Esophagus (tissue), 2 donors: ENCODE measurements around the gene NRG2. TPM values are rescaled to one million over a fixed set of nuclear protein-coding genes. Genes with fewer than 3 reads are reported as not detected.

ENCODE experiments used
- H3K27ac ChIP-seq, 2 donors: one replicate each; pipeline ENCODE4 v1.5.1; 2013; ENCODE audit warnings: low read depth in 2 of 2, mild to moderate bottlenecking in 2 of 2, inconsistent platforms in 1 of 2, low read length in 1 of 2, moderate library complexity in 1 of 2
- H3K27me3 ChIP-seq, 2 donors: one replicate each; pipeline ENCODE4 v1.6.1; 2013; ENCODE audit warnings: low read length in 2 of 2, control low read depth in 1 of 2, mild to moderate bottlenecking in 1 of 2; ENCODE audit not compliant: insufficient read depth in 2 of 2, control insufficient read depth in 1 of 2
- H3K36me3 ChIP-seq, 2 donors: one replicate each; pipeline ENCODE4 v1.6.1; 2013; ENCODE audit warnings: low read length in 1 of 2; ENCODE audit not compliant: control insufficient read depth in 2 of 2, insufficient read depth in 2 of 2
- H3K4me1 ChIP-seq, 2 donors: one replicate each; pipeline ENCODE4 v1.6.1; 2013; ENCODE audit warnings: low read length in 1 of 2; ENCODE audit not compliant: control insufficient read depth in 2 of 2, insufficient read depth in 2 of 2
- H3K4me3 ChIP-seq, 2 donors: one replicate each; pipeline ENCODE4 v1.5.1; 2013; ENCODE audit warnings: low read length in 2 of 2, mild to moderate bottlenecking in 2 of 2, low read depth in 1 of 2, moderate library complexity in 1 of 2
- H3K9me3 ChIP-seq, 2 donors: one replicate each; pipeline ENCODE4 v1.6.1; 2013; ENCODE audit warnings: mild to moderate bottlenecking in 2 of 2, low read depth in 1 of 2, low read length in 1 of 2, moderate library complexity in 1 of 2; ENCODE audit not compliant: control insufficient read depth in 2 of 2, insufficient read depth in 1 of 2
- WGBS, 2 donors: extraction: QIAGEN DNeasy Blood & Tissue Kit; methylation state at CpG; one replicate each; pipeline ENCODE4 v1.1.7; 2013; 5-methylcytosine and 5-hydroxymethylcytosine counted together
- polyA plus RNA-seq, 2 donors: library from polyadenylated mRNA; stranded (reverse); fragments of 200-250 nt; gene quantifications; one replicate each; pipeline ENCODE4 v1.2.3, GENCODE V29; 2013
- donor health status: healthy with polysubstance abuse.
- donor health status: Bipolar disorder and iron deficiency.

The NRG2 gene
- polyA plus RNA-seq, 2 donors: 1.7 to 1.8 TPM

DNA sequence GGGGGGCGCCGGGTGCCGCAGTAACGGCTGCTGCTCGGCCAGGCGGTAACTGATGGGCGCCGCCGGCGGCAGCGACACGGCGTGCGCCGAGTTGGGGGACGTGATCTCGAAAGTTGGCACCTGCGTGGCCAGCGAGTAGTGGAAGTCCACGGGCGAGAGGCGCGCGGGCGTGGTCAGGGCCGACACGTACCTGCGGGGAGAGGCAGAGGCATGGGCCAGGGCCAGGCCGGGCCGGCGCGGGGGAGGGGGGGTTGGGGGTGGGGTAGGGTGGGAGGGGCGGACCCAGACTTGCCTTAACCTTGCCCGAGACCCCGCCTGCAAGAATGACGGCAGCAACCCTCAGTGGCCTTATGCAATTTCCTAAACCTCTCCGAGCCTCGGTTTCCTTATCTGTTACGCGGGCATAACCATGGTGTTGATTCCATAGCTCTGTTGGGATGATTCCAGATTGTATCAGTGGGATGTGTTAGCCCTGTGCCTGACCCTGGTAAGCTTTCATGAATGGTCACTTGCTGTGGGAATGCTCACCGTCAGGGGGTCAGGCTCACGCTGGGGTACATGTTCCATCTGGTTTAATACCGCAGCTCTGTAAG is 194.5 kb downstream of the NRG2 start:
- Histone ChIP-seq H3K27me3 (no peaks in the 10 kb centered on the region), H3K27ac (peak overlapping the region; percentile 27 to 34), H3K9me3 (no peaks in the 10 kb centered on the region), H3K4me3 (peak overlapping the region; percentile 35 to 39), H3K4me1 (no peaks in the 10 kb centered on the region), H3K36me3 (peaks cover 0 to 2% of the 10 kb centered on the region in 2 donors)
- WGBS, 2 donors: 39 to 43% methylated on average over 25 to 43 of the region's 43 CpGs

DNA sequence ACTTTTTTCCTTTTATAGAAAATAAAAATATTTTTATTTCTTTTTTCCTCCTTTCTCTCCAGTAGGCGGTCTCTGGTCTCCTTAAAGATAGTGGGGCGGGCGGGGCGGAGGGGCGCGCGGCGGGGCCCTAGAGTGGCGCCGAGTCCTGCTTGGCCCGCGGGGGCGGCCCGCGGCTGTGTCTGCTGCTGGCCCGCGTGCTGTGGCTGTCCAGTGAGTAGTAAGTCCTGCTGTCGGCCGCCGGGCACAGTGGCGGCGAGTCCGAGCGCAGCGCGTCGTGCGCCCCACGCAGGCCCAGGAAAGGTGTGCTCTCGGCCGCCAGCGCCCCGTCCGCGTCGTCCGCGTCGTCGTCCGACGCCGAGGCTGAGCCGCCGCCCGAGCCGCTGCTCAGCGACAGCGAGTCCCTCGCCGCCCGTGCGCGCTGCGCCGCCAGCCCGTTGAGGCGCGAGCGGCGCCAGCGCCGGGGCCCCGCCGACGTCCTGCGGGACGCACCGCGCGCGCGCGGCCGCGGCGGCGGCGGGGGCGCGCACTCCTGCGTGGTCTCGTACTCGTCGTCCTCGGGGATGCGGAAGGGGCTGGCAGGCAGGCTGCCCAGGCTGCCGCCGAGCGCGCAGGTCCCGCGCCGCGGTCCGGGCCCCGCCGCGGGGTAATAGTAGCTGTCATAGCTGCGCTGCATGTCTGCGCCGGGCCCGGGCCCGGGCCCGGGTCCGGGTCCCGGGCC is 195.2 kb downstream of the NRG2 start:
- Histone ChIP-seq H3K4me1 (no peaks in the 10 kb centered on the region), H3K27me3 (no peaks in the 10 kb centered on the region), H3K4me3 (peak overlapping the region; percentile 35 to 39), H3K9me3 (no peaks in the 10 kb centered on the region), H3K27ac (peak overlapping the region; percentile 27), H3K36me3 (peaks cover 0 to under 1% of the 10 kb centered on the region in 2 donors)
- 31 to 37% methylated on average over 96 to 107 of the region's 107 CpGs for WGBS, 2 donors

DNA sequence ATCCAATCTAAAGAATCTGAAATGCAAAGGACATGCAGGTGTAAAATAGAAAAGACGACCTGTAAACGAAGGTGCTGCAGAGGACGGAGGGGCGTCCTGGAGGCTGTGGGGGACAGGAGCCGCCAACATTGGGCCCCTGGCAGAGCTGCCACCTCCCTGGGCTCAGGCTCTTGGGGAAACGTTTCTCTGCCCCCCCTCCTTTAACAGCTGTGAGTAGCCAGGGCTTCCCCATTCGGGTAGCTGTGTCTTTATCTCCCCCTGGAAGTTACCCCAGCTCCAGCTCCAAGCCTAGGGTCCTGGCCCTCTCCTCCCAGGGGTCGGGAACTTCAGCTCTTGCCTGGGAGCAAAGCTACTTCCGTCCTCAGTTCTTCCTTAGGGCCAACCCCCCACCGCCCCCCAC is 196.0 kb downstream of the NRG2 start:
- H3K36me3 ChIP-seq: no peaks in the 10 kb centered on the region
- no peaks in the 10 kb centered on the region for H3K9me3 ChIP-seq
- H3K4me3 ChIP-seq: no peak overlapping the region
- no peak overlapping the region for H3K27ac ChIP-seq
- H3K4me1 ChIP-seq: no peaks in the 10 kb centered on the region
- no peaks in the 10 kb centered on the region for H3K27me3 ChIP-seq
- 57 to 58% methylated on average over 10 of the region's 10 CpGs for WGBS, 2 donors

DNA sequence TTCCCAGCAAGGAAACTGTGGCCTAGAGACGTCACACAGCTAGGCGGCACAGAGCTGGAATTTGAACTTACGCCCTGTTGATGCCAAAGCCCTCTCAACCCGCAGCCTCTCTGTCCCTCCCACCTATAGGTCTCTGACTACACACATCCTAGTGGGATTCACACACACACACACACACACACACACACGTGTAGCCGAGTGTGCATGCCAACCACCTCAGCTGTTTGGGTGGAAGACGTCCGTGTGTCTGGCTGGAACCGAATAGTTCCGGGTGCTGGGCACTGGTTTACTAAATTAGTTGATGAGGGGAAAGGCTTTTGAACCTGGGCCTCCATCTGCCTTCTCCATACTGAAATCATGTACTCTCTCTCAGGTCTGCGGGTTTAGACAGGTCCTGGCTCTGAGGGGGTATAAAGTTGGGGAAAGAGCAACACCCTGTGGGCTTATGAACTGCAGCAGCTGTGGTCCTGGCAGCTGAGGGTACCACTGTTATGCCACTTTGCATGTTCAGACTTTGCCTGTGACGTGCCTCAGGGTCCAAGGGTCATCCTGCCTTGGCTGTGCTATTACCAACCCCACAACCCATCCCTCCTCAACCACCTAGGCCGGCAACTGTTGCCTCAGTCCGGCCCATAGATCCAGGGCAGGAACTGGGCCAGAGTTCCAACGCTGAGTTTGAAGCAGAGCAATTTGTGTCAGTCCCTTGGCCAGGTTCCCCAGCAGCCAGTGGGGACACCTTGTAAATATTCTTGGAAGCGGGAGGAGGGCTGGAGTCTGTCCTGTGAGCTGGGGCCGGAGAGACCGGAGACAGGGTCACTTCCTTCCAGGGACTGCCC is 197.0 kb downstream of the NRG2 start:
- Histone ChIP-seq H3K36me3 (no peaks in the 10 kb centered on the region), H3K27me3 (no peaks in the 10 kb centered on the region), H3K9me3 (no peaks in the 10 kb centered on the region), H3K4me3 (no peak overlapping the region), H3K27ac (no peak overlapping the region), H3K4me1 (no peaks in the 10 kb centered on the region)
- WGBS, 2 donors: 51 to 53% methylated on average over 18 of the region's 18 CpGs

DNA sequence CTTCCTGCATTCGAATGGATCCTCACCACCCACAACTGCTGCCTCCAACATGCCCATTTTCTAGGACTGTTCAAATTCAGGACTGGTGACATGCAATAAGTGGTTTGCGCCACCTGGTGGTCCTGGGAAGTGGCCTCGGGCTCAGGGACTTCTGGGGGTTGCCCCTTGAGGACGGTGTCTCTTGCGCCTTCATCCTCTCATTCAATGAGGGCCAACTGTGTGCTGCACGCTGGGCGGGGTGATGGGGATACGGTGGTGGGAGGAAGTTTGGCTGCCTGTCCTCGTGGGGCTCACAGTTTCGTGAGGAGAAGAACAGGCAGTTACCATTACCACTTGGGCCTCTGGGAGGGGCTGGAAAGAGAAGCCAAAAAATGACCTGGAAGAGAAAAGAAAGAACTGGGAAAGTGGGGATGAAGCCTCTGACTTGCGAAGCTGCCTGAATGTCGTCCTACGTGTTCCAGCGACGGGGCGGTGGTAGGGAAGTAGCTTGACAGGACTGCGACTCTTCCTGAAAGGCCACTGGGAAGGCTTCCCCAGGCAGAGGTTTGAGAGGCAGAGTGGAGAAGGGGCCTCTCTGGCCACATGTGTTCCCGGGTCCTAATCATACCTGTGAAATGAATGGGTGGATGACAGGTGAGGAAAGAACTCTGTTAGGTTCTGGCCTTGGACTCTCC is 198.5 kb downstream of the NRG2 start:
- no peak overlapping the region for H3K27ac ChIP-seq
- H3K4me1 ChIP-seq: no peaks in the 10 kb centered on the region
- H3K36me3 ChIP-seq: no peaks in the 10 kb centered on the region
- no peaks in the 10 kb centered on the region for H3K27me3 ChIP-seq
- 53 to 58% methylated on average over 18 of the region's 18 CpGs for WGBS, 2 donors
- H3K9me3 ChIP-seq: no peaks in the 10 kb centered on the region
- H3K4me3 ChIP-seq: no peak overlapping the region

DNA sequence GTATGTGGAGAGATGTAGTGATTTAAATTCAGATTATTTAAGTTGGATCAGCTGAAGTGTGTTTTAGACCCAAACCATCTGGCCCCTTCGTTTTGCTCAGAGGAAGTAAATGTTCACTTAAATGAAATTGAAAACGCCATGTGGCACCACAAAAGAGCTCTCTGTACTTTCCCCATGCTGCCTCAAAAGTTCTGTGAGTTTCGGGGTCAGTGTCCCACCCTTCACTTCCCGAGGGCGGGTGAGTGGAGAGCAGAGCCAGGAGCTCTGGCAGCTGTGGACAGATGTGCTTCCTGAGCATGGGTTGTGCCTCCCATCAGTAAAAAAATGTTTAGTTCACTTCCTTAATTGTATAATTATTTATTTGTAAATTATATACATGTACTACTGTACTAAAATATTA is 199.1 kb downstream of the NRG2 start:
- no peak overlapping the region for H3K27ac ChIP-seq
- no peak overlapping the region for H3K4me3 ChIP-seq
- H3K9me3 ChIP-seq: no peaks in the 10 kb centered on the region
- no peaks in the 10 kb centered on the region for H3K27me3 ChIP-seq
- no peaks in the 10 kb centered on the region for H3K4me1 ChIP-seq
- no peaks in the 10 kb centered on the region for H3K36me3 ChIP-seq
- 45 to 54% methylated on average over 5 of the region's 5 CpGs for WGBS, 2 donors

DNA sequence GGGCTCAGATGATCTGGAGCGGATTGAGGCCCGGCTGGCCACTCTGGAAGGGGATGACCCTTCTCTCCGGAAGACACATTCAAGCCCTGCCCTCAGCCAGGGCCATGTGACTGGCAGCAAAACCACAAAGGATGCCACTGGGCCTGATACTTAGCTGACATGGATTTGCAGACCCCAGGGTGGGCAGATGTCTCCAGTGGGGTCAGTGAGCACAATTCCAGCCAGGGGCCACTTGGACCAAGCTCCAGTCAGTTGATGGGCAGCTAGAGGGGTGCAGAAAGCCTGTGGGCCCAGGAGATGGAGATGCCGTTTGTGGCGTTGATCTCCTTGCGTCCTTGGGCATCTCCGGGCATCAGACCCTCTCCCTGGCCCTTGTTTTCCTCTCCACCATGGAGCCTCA is 200.8 kb downstream of the NRG2 start:
- H3K27me3 ChIP-seq: no peaks in the 10 kb centered on the region
- H3K27ac ChIP-seq: no peak overlapping the region
- WGBS, 2 donors: 91 to 93% methylated on average over 7 of the region's 7 CpGs
- H3K36me3 ChIP-seq: no peaks in the 10 kb centered on the region
- H3K9me3 ChIP-seq: no peaks in the 10 kb centered on the region
- H3K4me1 ChIP-seq: no peaks in the 10 kb centered on the region
- no peak overlapping the region for H3K4me3 ChIP-seq

DNA sequence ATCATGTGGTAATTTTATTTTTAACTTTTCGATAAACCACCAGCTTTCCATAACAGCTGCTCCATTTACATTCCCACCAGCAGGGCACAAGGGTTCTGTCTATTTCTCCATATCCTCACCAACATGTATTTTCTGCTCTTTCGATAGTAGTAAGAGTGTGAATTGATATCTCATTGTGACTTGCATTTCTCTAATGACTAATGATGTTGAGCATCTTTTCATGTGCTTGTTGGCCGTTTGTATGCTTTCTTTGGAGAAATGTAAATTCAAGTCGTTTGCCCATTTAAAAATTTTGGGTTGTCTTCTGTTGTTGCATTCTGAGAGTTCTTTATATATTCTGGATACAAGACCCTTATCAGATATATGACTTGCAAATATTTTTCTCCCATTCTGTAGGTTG is 201.6 kb downstream of the NRG2 start:
- no peaks in the 10 kb centered on the region for H3K4me1 ChIP-seq
- no peaks in the 10 kb centered on the region for H3K9me3 ChIP-seq
- no peak overlapping the region for H3K4me3 ChIP-seq
- H3K27ac ChIP-seq: no peak overlapping the region
- WGBS, 2 donors: 73 to 77% methylated on average over 4 of the region's 4 CpGs
- H3K27me3 ChIP-seq: no peaks in the 10 kb centered on the region
- H3K36me3 ChIP-seq: no peaks in the 10 kb centered on the region

DNA sequence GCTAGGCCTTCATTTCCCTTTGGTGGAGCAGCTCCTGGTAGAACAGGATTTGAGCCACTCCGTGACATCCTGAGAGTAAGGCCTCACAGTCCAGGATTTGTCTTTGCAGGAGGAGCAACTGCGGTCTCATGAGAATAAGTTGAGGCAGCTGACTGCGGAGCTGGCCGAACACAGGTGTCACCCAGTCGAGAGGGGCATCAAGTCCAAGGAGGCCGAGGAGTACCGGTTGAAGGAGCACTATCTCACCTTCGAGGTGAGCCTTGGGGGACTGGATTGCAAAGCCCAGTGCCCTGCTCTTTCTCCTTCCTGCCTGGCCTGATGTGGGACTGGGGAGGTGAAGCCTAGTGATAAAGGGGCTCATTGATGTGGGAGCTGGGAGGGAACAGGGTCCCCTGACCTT is 203.2 kb downstream of the NRG2 start:
- 89% methylated on average over 8 of the region's 8 CpGs for WGBS, 2 donors
- H3K4me1 ChIP-seq: no peaks in the 10 kb centered on the region
- H3K27ac ChIP-seq: no peak overlapping the region
- peaks cover 0 to 2% of the 10 kb centered on the region in 2 donors for H3K27me3 ChIP-seq
- no peak overlapping the region for H3K4me3 ChIP-seq
- no peaks in the 10 kb centered on the region for H3K36me3 ChIP-seq
- no peaks in the 10 kb centered on the region for H3K9me3 ChIP-seq
